GM12873 (cell line): ENCODE data around the gene ABCA13.

Experiments used
- CTCF ChIP-seq: IDR thresholded peaks from 2 replicates; pipeline ENCODE4 v1.5.1; 2012; ENCODE audit warnings: low read depth, mild to moderate bottlenecking, moderate library complexity, low read length, control low read depth; ENCODE audit not compliant: insufficient read depth; ENCODE audit errors: missing control alignments

ABCA13 gene

GRCh38 chr7:48660306-48660870 lies 489.1 kb downstream of the ABCA13 start:
- TF ChIP-seq CTCF, result no peak

GRCh38 chr7:48664241-48664640 lies 493.0 kb downstream of the ABCA13 start:
- no peak for TF ChIP-seq CTCF

- TF ChIP-seq CTCF, result no peak
Observed at GRCh38 chr7:48665353-48666135, 494.3 kb downstream of the ABCA13 start.

GRCh38 chr7:48667407-48667806 lies 496.1 kb downstream of the ABCA13 start:
- no peak for TF ChIP-seq CTCF

- no peak for TF ChIP-seq CTCF
Observed at GRCh38 chr7:48671656-48672055, 500.4 kb downstream of the ABCA13 start.

- no peak for TF ChIP-seq CTCF
Observed at GRCh38 chr7:48681006-48681405, 509.7 kb downstream of the ABCA13 start.

GRCh38 chr7:48691788-48692187 lies 520.5 kb downstream of the ABCA13 start:
- no peak for TF ChIP-seq CTCF
